Measurements from ENCODE around the gene MGAT3. TPM values are rescaled to one million over a fixed set of nuclear protein-coding genes. Genes with fewer than 3 reads are reported as not detected.

The MGAT3 gene
- total RNA-seq, 4 donors from 2014 or later = 1.2 to 7.1 (median 3.6) TPM

GRCh38 chr22:39522567-39523300, 65.9 kb downstream of the MGAT3 start:
- 5% methylated on average over 9 of the region's 14 CpGs for WGBS
- Histone ChIP-seq H3K4me1 (peaks cover 56 to 81% (median 78%) of the 10 kb centered on the region in 4 donors), H3K27me3 (no peaks in the 10 kb centered on the region), H3K36me3 (peaks cover 22 to 57% (median 46%) of the 10 kb centered on the region in 4 donors), H3K27ac (replicated peaks in 1 of 4) (peak overlapping the region; percentile 99 to 100 (median 99)), H3K4me3 (peak overlapping the region; percentile 91 to 100 (median 96)), H3K9me3 (no peaks in the 10 kb centered on the region)
- DNase-seq (ENCODE audit: extremely low spot score) = no peak
- intact Hi-C loops (cut with DNase I) = loop anchor here (10.0 kb wide), 3 partner anchors 88 to 348 kb away; partner anchors contain the start of gene SYNGR1
- TF ChIP-seq CTCF (IDR thresholded peaks at IDR 0.05) (no peak), POLR2AphosphoS5 (IDR thresholded peaks at IDR 0.05) (peak; percentile 60 to 67)

- peak overlapping the region; percentile 25 to 100 (median 92) for H3K4me3 ChIP-seq
- no peaks in the 10 kb centered on the region for H3K9me3 ChIP-seq
- TF ChIP-seq CTCF (IDR thresholded peaks at IDR 0.05) (no peak), POLR2AphosphoS5 (IDR thresholded peaks at IDR 0.05) (no peak), POLR2A (IDR thresholded peaks at IDR 0.05; ENCODE audit: low read depth) (no peak), EP300 (IDR thresholded peaks at IDR 0.05) (no peak)
- no peak for DNase-seq (ENCODE audit: extremely low spot score)
- intact Hi-C loops (cut with DNase I) = loop anchor here (10.0 kb wide), 3 partner anchors 89 to 349 kb away; partner anchors contain the start of gene SYNGR1
- H3K27me3 ChIP-seq = no peaks in the 10 kb centered on the region
- peaks cover 60 to 82% (median 80%) of the 10 kb centered on the region in 4 donors for H3K4me1 ChIP-seq
- 73% methylated on average over 13 of the region's 13 CpGs for WGBS
- peak overlapping the region; percentile 99 to 100 (median 99) for H3K27ac ChIP-seq (replicated peaks in 1 of 4)
- H3K36me3 ChIP-seq = peaks cover 22 to 68% (median 53%) of the 10 kb centered on the region in 4 donors
Measured at GRCh38 chr22:39524089-39524752, 67.4 kb downstream of the MGAT3 start.

GRCh38 chr22:39524753-39525657, 68.2 kb downstream of the MGAT3 start:
- no peak for TF ChIP-seq CTCF (IDR thresholded peaks at IDR 0.05)
- no peak for TF ChIP-seq POLR2AphosphoS5 (IDR thresholded peaks at IDR 0.05)
- no peak for TF ChIP-seq EP300 (IDR thresholded peaks at IDR 0.05)
- no peak for TF ChIP-seq POLR2A (IDR thresholded peaks at IDR 0.05; ENCODE audit: low read depth)
- no peak for DNase-seq (ENCODE audit: extremely low spot score)
- Histone ChIP-seq H3K27ac (replicated peaks in 1 of 4) (peak overlapping the region; percentile 62 to 99 (median 99)), H3K4me3 (peak overlapping the region in 1 of 4 donors; percentile 93), H3K9me3 (no peaks in the 10 kb centered on the region), H3K4me1 (peaks cover 65 to 87% (median 85%) of the 10 kb centered on the region in 4 donors), H3K27me3 (no peaks in the 10 kb centered on the region), H3K36me3 (peaks cover 22 to 76% (median 60%) of the 10 kb centered on the region in 4 donors)
- intact Hi-C loops (cut with DNase I) = loop anchor here (10.0 kb wide), 3 partner anchors 90 to 350 kb away; partner anchors contain the start of gene SYNGR1
- WGBS = 58% methylated on average over 10 of the region's 10 CpGs

GRCh38 chr22:39525658-39525975, 68.8 kb downstream of the MGAT3 start:
- Histone ChIP-seq H3K9me3 (no peaks in the 10 kb centered on the region), H3K27ac (replicated peaks in 1 of 4) (peak overlapping the region; percentile 62 to 99 (median 99)), H3K4me3 (no peak overlapping the region), H3K36me3 (peaks cover 22 to 79% (median 66%) of the 10 kb centered on the region in 4 donors), H3K27me3 (no peaks in the 10 kb centered on the region), H3K4me1 (peaks cover 72 to 93% (median 91%) of the 10 kb centered on the region in 4 donors)
- TF ChIP-seq CTCF (IDR thresholded peaks at IDR 0.05) (no peak), POLR2A (IDR thresholded peaks at IDR 0.05; ENCODE audit: low read depth) (no peak), POLR2AphosphoS5 (IDR thresholded peaks at IDR 0.05) (no peak), EP300 (IDR thresholded peaks at IDR 0.05) (no peak)
- DNase-seq (ENCODE audit: extremely low spot score) = no peak
- intact Hi-C loops (cut with DNase I) = loop anchor here (10.0 kb wide), 3 partner anchors 91 to 351 kb away; partner anchors contain the start of gene SYNGR1
- WGBS = 69% methylated on average over 4 of the region's 4 CpGs
